ENCODE measurements around the gene OXA1L. TPM values are rescaled to one million over a fixed set of nuclear protein-coding genes. Genes with fewer than 3 reads are reported as not detected.
"Not testable (repeated sequence)": the region's sequence is repeated elsewhere in the genome, so short reads cannot be mapped to it uniquely, and the experiment has no call there.

Gene OXA1L
- total RNA-seq, 1 donor from 2014 or later: 75.7 TPM

DNA sequence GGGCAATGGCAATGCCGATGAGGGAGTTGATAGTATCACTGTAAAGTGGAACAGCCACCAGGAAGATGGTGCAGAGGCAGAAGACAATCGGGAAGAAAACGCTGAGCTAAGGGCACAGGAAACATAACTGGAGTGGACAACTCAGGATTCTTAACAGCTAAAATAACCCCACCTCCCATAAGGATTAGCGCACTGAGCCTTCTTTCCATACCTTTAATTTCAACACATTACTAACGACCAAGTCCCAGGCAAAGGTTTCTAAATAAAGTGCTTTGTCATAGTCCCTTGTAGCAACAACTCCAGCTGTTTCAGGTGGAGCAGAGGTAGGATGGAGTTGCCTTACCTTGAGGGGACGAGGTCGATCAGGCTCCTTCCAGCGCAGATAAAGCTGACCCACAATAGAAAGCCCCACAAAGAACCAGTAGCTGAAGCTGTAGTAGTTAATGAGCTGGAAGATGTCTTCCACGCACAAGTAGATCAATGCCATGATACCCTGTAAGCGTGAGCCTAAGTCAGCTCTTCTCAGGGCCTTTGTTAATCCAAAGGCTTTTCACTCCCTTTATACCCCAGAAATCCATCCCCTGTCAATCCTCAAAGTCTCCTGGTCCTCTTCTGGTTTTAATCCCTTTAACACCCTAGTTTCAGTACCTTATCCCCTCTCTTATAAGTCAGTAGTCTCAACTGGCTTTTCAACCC lies 7.7 kb downstream of the OXA1L start:
- TF ChIP-seq, protein P1, sequence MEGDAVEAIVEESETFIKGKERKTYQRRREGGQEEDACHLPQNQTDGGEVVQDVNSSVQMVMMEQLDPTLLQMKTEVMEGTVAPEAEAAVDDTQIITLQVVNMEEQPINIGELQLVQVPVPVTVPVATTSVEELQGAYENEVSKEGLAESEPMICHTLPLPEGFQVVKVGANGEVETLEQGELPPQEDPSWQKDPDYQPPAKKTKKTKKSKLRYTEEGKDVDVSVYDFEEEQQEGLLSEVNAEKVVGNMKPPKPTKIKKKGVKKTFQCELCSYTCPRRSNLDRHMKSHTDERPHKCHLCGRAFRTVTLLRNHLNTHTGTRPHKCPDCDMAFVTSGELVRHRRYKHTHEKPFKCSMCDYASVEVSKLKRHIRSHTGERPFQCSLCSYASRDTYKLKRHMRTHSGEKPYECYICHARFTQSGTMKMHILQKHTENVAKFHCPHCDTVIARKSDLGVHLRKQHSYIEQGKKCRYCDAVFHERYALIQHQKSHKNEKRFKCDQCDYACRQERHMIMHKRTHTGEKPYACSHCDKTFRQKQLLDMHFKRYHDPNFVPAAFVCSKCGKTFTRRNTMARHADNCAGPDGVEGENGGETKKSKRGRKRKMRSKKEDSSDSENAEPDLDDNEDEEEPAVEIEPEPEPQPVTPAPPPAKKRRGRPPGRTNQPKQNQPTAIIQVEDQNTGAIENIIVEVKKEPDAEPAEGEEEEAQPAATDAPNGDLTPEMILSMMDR (IDR thresholded peaks at IDR 0.05): no peak

DNA sequence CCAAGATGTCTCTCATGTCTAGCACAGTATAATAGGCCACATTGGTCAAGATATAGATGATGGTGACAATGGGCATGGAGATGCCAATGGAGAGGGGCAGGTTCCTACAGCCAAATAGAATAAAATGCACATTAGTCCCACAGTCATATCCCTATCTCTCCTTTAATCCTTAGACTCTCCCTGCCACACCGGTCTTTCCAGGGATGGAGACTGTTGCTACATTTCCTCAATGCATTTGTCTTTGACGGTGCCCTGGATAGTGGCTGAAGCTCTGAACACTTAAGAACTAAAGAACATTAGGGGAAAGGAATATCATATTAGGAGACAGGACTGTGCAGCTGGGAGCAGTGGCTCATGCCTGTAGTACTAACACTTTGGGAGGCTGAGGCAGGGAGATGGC lies 9.7 kb downstream of the OXA1L start:
- Mint-ChIP-seq H3K4me3 (ENCODE audit: unreplicated experiment) (no peak overlapping the region), H3K36me3 (ENCODE audit: low read depth) (peaks cover 7% of the 10 kb centered on the region), H3K9me3 (ENCODE audit: low read depth) (no peaks in the 10 kb centered on the region), H3K4me1 (ENCODE audit: low read depth) (peaks cover 6% of the 10 kb centered on the region), H3K27ac (ENCODE audit: unreplicated experiment) (no peak overlapping the region), H3K27me3 (ENCODE audit: low read depth) (no peaks in the 10 kb centered on the region)
- no peak for DNase-seq (ENCODE audit: low spot score)
- TF ChIP-seq, protein P1 (IDR thresholded peaks at IDR 0.05): no peak

More for the DNA sequence above, 7.7 kb downstream of the OXA1L start:
- H3K27ac Mint-ChIP-seq (ENCODE audit: unreplicated experiment): no peak overlapping the region
- H3K36me3 Mint-ChIP-seq (ENCODE audit: low read depth): peaks cover 28% of the 10 kb centered on the region
- H3K4me3 Mint-ChIP-seq (ENCODE audit: unreplicated experiment): no peak overlapping the region
- H3K9me3 Mint-ChIP-seq (ENCODE audit: low read depth): no peaks in the 10 kb centered on the region
- peaks cover 3% of the 10 kb centered on the region for H3K4me1 Mint-ChIP-seq (ENCODE audit: low read depth)
- no peaks in the 10 kb centered on the region for H3K27me3 Mint-ChIP-seq (ENCODE audit: low read depth)
- no peak for DNase-seq (ENCODE audit: low spot score)

DNA sequence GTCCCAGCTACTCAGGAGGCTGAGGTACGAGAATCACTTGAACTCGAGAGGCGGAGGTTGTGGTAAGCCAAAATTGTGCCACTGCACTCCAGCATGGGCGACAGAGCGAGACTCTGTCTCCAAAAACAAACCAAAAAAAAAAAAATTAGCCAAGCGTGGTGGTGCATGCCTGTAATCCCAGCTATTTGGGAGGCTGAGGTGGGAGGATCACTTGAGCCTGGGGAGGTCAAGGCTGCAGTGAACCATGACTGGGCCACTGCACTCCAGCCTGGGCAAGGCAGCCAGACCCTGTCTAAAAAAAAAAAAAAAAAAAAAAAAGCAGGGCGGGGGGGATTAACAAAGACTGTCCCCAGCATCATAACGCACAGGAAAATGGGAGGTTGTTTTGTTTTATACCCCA lies 10.4 kb downstream of the OXA1L start:
- not testable (repeated sequence) for H3K9me3 Mint-ChIP-seq (ENCODE audit: low read depth); H3K36me3 Mint-ChIP-seq (ENCODE audit: low read depth); H3K4me3 Mint-ChIP-seq (ENCODE audit: unreplicated experiment); DNase-seq (ENCODE audit: low spot score); H3K27ac Mint-ChIP-seq (ENCODE audit: unreplicated experiment); H3K27me3 Mint-ChIP-seq (ENCODE audit: low read depth)
- H3K4me1 Mint-ChIP-seq (ENCODE audit: low read depth): peaks cover 11% of the 10 kb centered on the region

DNA sequence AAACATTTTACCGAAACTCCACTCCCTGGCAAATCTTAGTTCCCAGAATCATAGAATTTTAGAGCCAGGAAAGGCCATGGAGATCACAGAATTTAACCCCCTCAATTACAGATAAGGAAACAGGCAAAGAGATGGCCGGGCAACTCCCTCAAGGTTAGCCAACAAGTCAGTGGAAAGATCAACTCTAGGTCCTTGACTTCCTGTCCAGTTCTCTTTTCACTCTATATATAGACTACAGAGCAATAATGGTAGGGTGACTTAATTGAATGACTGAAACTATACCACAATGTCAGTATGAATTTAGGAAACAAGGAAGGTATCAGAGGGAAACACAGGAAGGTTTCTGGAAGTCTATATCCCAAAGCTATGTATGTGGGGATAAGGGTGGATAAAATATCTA lies 11.6 kb downstream of the OXA1L start:
- DNase-seq (ENCODE audit: low spot score): no peak
- Mint-ChIP-seq H3K4me1 (ENCODE audit: low read depth) (peaks cover 11% of the 10 kb centered on the region), H3K27me3 (ENCODE audit: low read depth) (no peaks in the 10 kb centered on the region), H3K4me3 (ENCODE audit: unreplicated experiment) (no peak overlapping the region), H3K9me3 (ENCODE audit: low read depth) (no peaks in the 10 kb centered on the region), H3K27ac (ENCODE audit: unreplicated experiment) (no peak overlapping the region), H3K36me3 (ENCODE audit: low read depth) (no peaks in the 10 kb centered on the region)
- TF ChIP-seq, protein P1 (IDR thresholded peaks at IDR 0.05): no peak

DNA sequence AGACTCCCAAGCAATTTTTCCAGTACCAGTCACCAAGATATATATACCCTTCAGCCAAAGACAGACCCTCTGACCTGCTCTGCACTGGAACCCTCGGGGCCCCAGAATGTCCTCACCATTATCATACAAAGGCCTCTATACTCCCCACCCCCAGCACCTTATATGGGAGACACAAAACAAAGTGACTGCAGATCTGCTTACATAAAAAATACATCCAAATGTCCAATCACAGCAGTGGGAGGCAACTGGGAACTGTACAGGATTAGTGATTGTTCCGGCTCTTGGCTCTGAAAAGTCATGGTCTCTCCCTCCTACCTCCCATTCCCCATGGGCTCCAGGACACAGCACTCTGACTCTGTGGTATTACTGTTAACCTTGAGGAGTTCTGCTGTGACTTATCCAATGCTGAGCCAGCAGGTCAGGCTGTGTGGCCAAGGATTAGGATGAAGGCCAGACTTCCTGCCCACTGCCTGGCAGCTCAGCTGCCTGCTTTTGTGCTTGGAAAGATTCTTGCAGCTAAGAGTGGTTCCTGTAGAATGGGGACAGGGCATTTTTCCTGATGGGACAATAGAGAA lies 13.7 kb downstream of the OXA1L start:
- H3K4me1 Mint-ChIP-seq (ENCODE audit: low read depth): peaks cover 11% of the 10 kb centered on the region
- TF ChIP-seq, protein P1 (IDR thresholded peaks at IDR 0.05): no peak
- H3K36me3 Mint-ChIP-seq (ENCODE audit: low read depth): no peaks in the 10 kb centered on the region
- H3K9me3 Mint-ChIP-seq (ENCODE audit: low read depth): no peaks in the 10 kb centered on the region
- no peak overlapping the region for H3K4me3 Mint-ChIP-seq (ENCODE audit: unreplicated experiment)
- no peak overlapping the region for H3K27ac Mint-ChIP-seq (ENCODE audit: unreplicated experiment)
- no peak for DNase-seq (ENCODE audit: low spot score)
- no peaks in the 10 kb centered on the region for H3K27me3 Mint-ChIP-seq (ENCODE audit: low read depth)

DNA sequence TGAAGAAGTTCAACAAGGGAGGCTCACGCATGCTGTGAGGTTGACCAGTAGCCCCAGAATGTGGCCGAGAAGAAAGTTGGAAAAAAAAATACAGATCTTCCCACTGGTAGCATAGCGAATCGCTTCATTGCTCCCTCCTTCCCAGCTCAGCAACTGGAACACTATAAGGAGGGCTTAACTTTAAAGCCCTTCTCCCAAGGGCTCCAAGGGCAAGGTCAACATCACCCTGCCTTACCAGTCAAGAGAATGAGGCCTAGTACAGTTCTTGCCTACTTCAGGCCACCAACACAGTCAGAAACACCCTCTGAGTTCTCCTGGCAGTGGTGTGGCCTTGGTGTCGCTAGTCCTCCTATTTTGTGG lies 14.4 kb downstream of the OXA1L start:
- TF ChIP-seq, protein P1 (IDR thresholded peaks at IDR 0.05): no peak
- no peak for DNase-seq (ENCODE audit: low spot score)
- no peak overlapping the region for H3K4me3 Mint-ChIP-seq (ENCODE audit: unreplicated experiment)
- no peaks in the 10 kb centered on the region for H3K9me3 Mint-ChIP-seq (ENCODE audit: low read depth)
- no peaks in the 10 kb centered on the region for H3K27me3 Mint-ChIP-seq (ENCODE audit: low read depth)
- H3K36me3 Mint-ChIP-seq (ENCODE audit: low read depth): no peaks in the 10 kb centered on the region
- peaks cover 11% of the 10 kb centered on the region for H3K4me1 Mint-ChIP-seq (ENCODE audit: low read depth)
- peak overlapping the region; percentile 46 for H3K27ac Mint-ChIP-seq (ENCODE audit: unreplicated experiment)

Data from chondrocyte (in vitro differentiated cells).